Stimulated activated CD4-positive, alpha-beta T cell treated with anti-CD3 and anti-CD28 coated beads, Interleukin-4, amount 100 ng/mL, for 24 hours (primary cell): ENCODE results near the gene THOC2.
"Not testable (repeated sequence)": the region's sequence is repeated elsewhere in the genome, so short reads cannot be mapped to it uniquely, and the experiment has no call there.

Experiments
- DNase-seq: peaks from one replicate; pipeline ENCODE4 v3.0.0-alpha.2; 2020

THOC2 gene

GRCh38 chrX:123665197-123665596, 67.7 kb downstream of the THOC2 start:
- no peak for DNase-seq

DNA sequence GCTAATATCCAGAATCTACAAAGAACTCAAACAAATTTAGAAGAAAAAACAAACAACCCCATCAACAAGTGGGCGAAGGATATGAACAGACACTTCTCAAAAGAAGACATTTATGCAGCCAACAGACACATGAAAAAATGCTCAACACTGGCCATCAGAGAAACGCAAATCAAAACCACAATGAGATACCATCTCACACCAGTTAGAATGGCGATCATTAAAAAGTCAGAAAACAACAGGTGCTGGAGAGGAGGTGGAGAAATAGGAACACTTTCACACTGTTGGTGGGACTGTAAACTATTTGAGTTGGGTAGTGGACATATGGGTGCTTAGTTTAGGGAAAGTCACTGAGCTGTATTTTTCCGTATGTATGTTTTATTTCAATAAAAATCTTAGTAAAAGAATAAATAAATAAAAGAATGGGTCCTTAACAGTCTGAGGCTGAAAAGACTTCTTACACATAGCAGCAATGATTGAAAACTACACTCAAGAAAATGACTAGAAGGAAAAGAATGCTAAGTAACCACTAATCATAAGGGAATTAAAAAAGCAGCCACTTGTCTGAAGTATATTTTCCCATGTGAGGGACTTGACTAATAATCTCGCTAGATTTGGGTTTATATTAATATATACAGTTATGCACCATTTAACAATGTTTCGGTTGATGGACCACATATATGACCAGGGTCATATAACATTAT, 68.2 kb downstream of the THOC2 start:
- DNase-seq, result not testable (repeated sequence)

DNA sequence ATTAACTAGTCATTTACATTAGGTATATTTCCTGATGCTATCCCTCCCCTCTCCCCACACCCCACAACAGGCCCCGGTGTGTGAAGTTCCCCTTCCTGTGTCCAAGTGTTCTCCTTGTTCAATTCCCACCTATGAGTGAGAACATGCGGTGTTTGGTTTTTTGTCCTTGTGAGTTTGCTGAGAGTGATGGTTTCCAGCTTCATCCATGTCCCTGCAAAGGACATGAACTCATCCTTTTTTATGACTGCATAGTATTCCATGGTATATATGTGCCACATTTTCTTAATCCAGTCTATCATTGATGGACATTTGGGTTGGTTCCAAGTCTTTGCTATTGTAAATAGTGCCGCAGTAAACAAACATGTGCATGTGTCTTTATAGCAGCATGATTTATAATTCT, 69.1 kb downstream of the THOC2 start:
- DNase-seq, result not testable (repeated sequence)

DNA sequence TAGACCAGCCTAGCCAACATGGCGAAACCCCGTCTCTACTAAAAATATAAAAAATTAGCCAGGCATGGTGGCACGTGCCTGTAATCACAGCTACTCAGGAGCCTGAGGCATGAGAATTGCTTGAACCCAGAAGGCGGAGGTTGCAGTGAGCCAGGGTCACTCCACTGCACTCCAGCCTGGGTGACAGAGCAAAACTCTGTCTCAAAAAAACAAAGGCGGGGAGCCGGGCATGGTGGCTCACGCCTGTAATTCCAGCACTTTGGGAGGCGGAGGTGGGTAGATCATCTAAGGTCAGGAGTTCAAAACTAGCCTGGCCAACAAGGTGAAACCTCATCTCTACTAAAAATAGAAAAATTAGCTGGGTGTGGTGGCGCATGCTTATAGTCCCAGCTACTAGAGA, 76.3 kb downstream of the THOC2 start:
- DNase-seq, result not testable (repeated sequence)

DNA sequence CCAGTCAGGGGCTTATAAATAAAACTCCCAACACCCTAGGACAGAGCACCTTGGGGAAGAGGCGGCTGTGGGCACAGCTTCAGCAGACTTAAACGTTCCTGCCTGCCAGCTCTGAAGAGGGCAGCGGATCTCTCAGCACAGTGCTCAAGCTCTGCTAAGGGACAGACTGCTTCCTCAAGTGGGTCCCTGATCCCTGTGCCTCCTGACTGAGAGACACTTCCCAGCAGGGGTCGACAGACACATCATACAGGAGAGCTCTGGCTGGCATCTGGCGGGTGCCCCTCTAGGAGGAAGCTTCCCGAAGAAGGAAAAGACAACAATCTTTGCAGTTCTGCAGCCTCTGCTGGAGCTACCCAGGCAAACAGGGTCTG, 84.1 kb downstream of the THOC2 start:
- not testable (repeated sequence) for DNase-seq

GRCh38 chrX:123648028-123648810, 84.6 kb downstream of the THOC2 start:
- no peak for DNase-seq

DNA sequence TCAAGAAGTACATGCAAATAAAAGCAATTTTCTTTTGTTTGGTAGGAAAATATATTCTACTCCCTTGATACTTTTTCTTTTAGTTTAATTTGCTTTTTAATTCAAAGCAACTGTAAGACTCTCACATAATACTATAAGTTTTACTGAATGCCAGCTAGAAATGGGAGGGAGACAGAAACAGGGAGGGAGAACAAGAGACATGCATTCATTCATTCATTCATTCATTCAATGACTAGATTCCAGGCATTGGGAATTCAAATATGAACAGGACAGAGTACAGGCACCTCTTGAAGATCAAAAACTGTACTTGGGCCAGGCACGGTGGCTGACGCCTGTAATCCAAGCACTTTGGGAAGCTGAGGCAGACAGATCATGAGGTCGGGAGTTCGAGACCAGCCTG, 85.6 kb downstream of the THOC2 start:
- DNase-seq, result no peak

DNA sequence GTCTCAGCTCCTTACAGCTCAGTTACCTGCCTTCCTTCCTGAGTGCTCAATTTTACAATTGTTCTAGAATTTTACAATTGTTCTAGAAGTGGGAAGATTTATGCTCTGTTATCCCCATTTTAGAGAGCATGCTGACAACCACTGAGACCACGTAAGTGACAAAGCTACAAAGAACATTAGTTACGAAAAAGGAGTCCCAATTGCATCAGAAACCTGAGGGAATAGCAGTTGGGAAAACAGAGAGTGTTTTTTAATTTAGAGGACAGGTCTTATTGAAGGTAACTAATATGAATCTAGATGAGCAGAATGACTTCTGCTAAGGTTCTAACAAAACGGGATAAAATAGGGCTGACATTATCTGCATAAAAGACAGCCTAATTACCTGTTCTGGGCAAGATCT, 103.3 kb downstream of the THOC2 start:
- no peak for DNase-seq

- DNase-seq, result no peak
Observed at GRCh38 chrX:123626962-123627361, 105.9 kb downstream of the THOC2 start.

GRCh38 chrX:123625952-123626351, 106.9 kb downstream of the THOC2 start:
- no peak for DNase-seq

DNA sequence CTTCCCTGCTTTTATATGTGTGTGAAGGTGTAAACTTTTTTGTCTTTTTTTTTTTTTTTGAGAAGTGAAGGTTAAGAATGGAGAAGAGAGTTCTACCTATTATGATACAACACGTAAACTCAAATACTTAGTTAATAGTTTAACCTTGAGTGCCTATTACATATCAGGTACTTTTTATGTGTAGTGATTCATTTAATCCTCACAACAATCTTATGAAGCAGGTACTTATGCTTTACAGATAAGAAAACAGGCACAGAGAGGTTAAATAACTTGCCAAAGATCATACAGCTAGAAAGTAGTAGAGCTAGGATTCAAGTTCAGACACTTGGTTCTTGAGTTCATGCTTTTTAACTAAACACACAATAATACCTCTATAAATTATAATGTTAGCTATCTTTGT, 107.4 kb downstream of the THOC2 start:
- DNase-seq, result no peak

DNA sequence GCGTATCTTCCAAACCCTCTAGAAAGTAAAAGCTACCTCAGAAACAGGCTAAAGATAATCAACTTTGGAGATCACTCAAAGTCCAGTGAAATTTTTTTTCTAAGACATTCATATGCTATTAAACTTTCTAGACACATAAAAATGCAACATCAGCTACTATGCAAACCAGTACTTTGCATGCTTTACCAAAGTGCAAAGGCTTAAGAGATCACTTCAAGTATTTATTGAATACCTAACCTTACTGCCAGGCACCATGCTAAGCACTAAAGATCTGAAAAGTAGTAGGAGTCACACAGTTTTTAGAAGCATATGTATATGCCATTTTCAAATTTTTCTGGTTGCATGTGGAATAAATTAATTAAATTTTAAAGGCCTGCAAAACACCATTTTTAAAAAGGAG, 115.8 kb downstream of the THOC2 start:
- DNase-seq, result no peak

DNA sequence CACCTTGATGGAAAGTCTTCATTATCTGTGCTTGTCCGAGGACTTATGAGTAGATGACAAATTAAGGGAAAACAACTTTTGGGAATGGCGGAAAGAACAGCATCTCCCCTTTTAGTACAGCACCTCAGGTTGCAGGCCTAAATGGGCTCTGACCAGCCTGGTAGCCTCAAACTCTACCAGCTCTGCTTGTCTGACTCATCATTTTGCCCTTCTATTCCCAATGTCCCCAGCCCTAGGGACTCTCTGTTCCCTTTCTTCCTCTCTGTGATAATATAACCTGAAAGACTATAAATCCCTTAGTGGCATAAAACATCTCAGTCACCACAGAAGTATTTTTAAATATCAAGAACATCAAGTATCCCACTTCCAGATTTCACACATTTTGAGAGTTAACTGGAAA, 121.9 kb downstream of the THOC2 start:
- DNase-seq, result no peak

DNA sequence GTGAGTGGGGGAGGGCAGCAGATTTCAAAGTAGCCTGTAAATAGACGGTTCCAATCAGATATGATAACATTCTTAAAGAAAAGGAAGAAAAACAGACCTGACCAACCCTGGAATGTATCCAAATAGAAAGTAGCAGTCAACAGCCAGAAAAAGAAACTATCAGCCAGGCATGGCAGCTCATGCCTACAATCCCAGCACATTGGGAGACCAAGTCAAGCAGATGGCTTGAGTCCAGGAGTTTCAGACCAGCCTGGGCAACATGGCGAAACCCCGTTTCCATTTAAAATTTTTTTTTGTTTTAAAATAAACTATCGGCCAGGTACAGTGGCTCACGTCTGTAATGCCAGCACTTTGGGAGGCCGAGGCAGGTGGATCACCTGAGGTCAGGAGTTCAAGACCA, 125.0 kb downstream of the THOC2 start:
- DNase-seq, result no peak

DNA sequence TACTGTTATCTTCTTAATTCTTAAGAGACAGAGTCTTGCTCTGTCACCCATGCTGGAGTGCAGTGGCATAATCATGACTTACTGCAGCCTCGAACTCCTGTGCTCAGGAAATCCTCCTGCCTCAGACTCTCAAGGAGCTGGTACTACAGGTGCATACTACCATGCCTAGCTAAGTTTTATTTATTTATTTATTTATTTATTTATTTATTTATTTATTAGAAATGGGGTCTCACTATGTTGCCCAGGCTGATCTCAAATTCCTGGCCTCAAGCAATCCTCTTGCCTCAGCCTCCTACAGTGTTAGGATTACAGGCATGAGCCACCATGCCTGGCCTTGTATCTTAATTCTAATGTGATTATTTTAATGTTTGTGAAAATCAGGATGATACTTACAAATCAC, 125.6 kb downstream of the THOC2 start:
- no peak for DNase-seq

DNA sequence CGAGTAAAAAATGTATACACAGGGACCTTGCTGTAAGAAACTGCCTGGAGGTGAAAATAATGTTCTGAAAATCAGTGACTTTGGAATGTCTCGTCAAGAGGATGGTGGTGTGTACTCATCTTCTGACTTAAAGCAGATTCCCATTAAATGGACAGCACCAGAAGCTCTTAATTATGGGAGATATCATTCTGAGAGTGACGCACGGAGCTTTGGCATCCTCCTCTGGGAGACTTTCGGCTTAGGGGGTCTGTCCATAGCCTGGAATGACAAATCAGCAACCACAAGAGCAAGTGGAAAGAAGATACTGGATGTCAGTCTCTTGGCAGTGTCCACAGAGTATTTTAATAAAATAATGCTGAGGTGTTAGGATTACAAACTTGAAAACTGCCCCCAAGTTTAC, 129.4 kb downstream of the THOC2 start:
- no peak for DNase-seq

- no peak for DNase-seq
Observed at GRCh38 chrX:123601437-123601836, 131.4 kb downstream of the THOC2 start.

GRCh38 chrX:123600181-123600580, 132.7 kb downstream of the THOC2 start:
- DNase-seq, result no peak

GRCh38 chrX:123590842-123591486, 141.9 kb downstream of the THOC2 start:
- DNase-seq, result no peak

DNA sequence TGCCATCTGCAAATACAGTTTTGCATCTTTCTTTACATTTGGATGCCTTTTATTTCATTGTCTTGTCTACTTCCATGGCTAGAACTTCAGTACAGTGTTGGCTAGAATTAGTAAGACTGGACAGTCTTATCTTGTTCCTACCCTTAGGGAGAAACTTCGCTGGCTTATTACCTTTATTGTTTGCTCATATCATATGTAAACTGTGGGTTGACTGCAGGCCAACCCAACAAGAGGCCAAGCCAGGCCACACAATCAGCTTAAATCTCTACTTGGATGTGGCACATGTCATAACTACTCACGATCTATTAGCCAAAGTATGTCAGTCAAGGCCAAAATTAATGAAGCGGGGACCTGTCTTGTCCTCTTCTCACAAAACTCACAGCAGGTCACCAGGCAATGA, 144.1 kb downstream of the THOC2 start:
- no peak for DNase-seq

DNA sequence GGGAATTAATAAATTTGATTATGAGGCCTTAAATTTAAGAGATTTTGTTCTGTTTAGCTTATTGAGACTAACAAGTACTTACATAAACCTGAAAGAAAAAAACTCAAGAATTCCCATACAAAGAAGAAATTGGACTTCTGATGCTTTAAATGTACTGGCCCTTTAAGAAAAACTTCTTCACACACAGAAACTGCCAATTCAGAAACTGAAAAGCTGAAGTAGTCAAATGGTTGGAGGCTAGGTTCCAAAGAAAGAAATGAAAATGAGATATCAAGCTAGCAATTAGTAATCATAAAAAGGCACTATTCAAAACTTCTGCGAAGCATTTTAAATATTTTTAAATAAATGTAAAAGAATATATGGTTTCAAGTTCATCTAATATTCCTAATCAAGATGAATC, 151.3 kb downstream of the THOC2 start:
- DNase-seq, result no peak

DNA sequence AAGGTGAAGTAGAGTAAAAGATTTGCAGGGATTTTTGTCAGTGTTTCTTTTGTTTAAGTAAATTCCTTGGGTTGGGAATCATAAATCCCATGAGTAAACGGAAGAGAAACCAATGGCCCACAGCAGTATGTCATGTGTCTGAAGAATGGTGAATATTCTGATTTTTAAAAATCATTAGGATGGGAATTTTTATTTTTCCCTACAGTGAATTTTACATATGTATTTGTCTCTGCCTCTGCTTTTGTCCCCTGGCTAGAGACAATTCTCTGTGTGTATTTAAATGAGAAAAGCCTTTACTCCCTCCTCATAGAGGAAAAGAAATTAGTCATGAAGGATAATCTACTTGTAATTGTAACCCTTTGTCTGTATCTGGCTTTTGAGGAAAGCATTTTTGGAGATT, 152.1 kb downstream of the THOC2 start:
- DNase-seq, result no peak

GRCh38 chrX:123574027-123574426, 158.8 kb downstream of the THOC2 start:
- not testable (repeated sequence) for DNase-seq

DNA sequence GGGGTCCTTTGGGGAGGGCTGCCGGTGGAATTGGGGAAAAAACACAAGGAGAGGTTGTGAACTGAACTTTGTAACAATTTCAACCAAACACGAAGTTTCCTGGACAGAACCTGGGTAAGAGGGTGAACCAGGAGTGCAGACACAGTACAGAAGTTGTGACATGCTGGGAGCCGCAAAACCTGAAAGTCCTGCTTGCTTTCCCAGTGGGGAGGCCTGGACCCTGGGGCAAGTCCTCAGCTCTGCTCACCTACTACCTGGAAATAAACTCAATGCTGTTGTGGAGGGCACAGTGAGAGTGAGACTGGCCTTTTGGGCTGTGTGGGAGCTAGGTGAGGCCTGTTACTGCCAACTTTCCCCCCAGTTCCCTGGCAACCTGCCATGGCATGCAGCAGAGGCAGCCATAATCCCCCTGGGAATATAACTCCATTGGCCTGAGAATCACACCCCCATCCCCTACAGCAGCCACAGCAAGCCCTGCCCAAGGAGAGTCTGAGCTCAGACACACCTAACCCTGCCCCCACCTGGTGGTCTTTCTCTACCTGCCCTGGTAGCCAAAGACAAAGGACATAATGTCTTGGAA, 162.8 kb downstream of the THOC2 start:
- DNase-seq, result no peak
